Measurements from ENCODE around the gene LRP3.
"Not testable (repeated sequence)": the region's sequence is repeated elsewhere in the genome, so short reads cannot be mapped to it uniquely, and the experiment has no call there.

The LRP3 gene

GRCh38 chr19:33220735-33221134 lies 26.6 kb downstream of the LRP3 start:
- no peak for DNase-seq

- no peak for DNase-seq
Measured at GRCh38 chr19:33221638-33222037, 27.5 kb downstream of the LRP3 start.

- DNase-seq: not testable (repeated sequence)
Measured at GRCh38 chr19:33222255-33222654, 28.1 kb downstream of the LRP3 start.

GRCh38 chr19:33224694-33225457 lies 30.7 kb downstream of the LRP3 start:
- no peak for DNase-seq

GRCh38 chr19:33225458-33225926 lies 31.4 kb downstream of the LRP3 start, which contains the start of gene SLC7A10:
SLC7A10 (minus strand) TSS chr19:33225850; CDS start chr19:33225703, 147 bp downstream.
- DNase-seq: no peak

DNA sequence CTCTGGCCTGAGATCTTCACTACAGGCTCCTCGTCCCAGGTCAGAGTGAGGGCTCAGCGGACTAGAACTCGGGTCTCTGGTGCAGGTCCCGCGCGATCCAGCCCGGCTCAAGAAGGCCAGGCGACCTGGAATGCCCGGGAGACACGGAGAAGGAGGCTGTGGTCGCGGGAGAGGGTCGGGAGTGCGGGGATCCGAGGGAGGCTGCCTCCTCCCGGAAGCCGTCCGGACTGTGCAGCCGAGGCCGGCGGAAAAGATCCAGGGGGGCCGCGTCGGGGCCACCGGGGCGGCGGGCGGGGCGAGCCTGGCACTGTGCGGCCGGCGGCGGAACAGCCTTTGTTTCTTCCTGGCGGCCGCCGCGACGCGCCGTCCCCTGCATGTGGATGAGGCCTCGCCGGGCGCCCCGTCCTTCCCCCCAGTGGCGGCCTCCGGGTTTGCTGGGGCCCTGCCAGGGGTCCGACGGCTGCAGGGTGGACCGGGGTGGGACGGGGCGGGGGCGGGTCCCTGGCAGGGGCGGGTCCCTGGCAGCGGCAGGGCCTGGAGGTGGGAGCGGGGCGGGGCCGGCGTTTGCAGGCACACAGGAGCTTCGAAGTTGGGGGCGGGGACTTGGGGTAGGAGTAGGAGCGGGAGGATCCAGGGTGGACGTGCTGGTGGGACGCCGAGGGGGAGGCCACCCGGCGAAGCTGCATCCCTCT lies 32.6 kb downstream of the LRP3 start:
- no peak for DNase-seq

DNA sequence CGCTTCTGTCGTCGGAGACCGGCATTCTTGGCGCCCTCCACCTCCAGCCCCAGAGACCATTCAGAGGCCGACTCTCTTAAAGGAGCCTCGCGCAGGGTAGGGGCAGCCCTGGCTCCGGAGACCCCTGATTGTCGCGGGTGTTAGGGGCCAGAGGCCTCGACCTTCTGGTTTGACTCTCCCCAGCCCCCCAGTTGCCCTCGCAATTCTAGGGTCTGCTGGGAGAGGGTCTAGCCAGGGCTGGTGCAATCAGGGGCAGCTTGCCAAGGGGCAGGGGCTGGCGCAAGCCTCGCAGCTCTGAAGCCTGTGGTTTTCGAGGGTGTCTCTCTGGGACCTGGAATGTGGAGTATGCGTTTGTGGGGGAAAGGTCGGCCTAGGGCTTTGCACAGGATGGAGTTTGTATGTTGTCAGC lies 33.1 kb downstream of the LRP3 start:
- DNase-seq: no peak

DNA sequence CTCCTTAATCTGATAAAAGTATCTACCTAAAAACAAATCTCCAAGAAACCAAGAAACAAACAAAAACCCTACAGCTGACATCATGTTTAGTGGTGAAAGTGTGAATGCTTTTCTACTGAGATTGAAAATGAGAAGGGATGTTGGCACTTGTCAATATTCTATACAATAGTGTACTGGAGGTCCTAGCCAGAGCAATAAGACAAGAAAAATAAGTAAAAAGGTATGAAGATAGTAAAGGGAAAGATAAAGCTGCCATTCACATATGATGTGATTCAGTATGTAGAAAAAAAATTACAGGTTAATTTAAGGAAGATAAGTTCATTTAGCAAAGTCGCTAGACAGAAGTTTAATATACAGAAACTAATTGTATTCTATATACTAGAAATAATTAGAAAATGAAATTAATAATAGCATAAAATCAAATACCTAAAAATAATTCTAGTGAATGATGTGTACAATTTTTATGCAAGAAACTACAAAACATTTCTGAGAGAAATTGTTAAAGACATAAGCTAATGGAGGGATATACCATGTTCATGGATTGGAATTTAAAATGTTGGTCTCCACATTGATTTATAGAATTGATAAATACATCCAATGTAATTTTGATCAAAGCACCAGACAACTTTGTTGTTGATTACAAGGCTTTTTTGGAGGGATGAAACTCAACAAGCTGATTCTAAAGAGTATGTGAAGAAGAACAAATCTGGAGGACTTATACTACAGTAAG lies 33.9 kb downstream of the LRP3 start:
- DNase-seq: no peak

DNA sequence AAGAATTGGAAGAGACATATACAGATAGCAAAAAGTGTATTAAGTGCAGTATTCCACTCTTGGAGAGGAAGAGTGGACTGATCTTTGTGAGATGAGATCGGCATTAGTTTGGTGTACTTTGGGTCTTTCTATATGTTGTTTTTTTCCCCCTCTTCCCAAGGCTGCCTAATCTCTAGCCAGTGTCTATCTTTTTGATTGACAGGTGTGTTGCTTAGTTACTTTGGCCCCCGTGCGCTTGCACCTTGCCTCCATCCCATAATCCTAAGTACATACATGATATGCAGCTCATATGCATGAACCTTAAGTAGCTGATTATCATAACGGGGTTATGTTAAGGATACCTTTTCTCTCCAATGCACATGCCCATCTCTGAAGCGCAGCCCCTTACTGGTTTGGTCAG lies 35.8 kb downstream of the LRP3 start:
- no peak for DNase-seq

GRCh38 chr19:33231511-33231910 lies 37.4 kb downstream of the LRP3 start:
- no peak for DNase-seq

GRCh38 chr19:33232656-33233055 lies 38.5 kb downstream of the LRP3 start:
- DNase-seq: no peak

- DNase-seq: no peak
Measured at GRCh38 chr19:33233056-33233873, 39.1 kb downstream of the LRP3 start.

DNA sequence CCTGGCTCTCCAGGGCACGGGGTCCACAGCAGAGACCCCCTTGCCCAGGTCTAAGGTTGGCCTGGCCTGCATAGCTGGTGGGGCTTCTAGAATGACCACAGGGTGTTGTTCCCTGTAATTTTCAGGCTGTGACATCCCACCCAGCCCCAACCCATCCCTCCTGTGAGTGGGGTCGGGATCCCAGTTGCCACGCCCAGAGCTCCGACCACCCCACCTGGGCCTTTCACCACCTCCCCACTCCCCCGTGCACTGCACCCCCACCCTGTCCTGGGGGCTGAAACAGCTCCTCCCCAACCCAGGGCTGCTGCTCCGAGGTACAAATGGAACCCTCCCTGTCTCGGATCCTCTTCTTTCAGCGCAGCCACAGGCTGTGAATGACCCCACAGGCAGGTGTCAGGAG lies 40.0 kb downstream of the LRP3 start:
- DNase-seq: no peak

DNA sequence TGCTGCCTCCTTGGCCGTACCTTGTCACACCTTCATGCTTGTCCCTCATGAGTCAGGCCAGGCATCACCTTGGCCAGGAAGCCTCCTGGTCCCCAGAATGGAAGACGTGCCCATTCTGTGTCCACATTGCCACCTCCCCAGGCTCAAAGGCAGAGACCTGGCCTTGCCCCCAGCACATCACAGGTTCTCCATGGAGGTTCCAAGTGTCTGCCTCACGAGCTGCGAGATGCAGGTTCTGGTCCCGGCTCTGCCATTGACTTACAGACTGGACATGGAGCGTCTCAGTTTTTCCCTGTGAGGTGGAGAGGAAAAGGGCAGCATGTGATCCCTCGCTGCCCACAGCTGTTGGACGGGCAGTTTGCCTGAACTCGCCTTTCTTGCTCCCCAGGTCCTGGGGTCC lies 40.6 kb downstream of the LRP3 start:
- no peak for DNase-seq

DNA sequence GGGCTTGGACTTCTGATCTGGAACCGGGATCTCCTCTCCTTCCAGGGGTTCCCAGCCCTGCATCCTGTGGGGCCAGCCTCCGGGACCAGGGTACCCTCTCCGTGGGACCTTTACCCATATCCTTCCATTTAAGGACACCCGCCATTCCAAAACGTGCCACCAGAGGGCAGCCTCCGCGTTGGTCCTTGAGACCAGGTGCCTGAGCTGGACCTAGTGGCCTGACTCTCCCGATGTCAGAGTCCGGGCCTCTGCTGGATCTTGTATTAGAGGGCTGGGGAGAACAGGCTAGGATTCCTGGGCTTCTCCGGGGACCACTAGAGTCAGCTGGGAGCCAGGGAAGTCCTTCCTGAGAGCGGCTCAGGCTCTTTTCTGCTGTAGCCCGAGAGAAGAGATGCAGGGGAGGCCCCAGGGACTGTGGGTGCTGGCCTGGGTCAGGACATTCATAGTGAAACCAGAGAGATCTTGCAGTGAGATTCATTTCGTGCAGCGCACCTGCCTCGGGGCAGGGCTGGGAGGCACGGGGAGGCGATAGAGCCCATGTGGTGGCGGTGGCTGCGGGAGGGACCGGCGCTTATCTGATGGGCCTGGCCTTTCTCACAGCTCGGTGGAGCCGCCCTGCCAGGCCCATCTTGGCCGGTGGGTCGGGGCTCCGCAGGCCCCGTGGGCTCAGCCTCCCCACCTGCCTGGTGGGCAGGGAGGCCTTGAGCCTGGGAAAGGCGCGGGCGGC lies 41.3 kb downstream of the LRP3 start:
- peak; percentile 40 for DNase-seq

DNA sequence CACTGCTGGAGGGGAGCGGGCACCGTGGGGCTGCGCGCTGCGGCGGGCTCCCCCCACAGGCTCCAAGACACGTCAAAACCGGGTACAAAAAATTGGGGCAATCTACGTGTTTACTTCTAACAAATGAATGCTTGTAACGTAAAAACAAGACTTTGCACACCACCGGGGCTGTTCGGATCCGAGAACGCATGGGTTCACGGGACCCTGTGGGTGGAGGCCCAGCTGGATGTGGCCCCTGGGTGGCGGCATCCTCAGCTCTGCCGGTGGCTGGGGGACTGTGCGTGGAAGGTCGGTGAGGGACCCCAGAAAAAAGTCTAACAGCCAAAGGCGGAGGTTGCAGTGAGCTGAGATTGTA lies 41.8 kb downstream of the LRP3 start:
- DNase-seq: no peak

- no peak for DNase-seq
Measured at GRCh38 chr19:33236696-33237390, 42.7 kb downstream of the LRP3 start.

- no peak for DNase-seq
Measured at GRCh38 chr19:33238481-33239149, 44.5 kb downstream of the LRP3 start.

GRCh38 chr19:33239223-33239975 lies 45.3 kb downstream of the LRP3 start:
- DNase-seq: no peak

GRCh38 chr19:33240181-33240771 lies 46.1 kb downstream of the LRP3 start:
- DNase-seq: no peak
